ENCODE results near the gene SV2C.

GRCh38 chr5:76177978-76178377, 94.8 kb downstream of the SV2C start:
- TF ChIP-seq EZH2 (IDR thresholded peaks at IDR 0.05; ENCODE audit: low read length, missing control alignments) = no peak
- TF ChIP-seq, protein P1, sequence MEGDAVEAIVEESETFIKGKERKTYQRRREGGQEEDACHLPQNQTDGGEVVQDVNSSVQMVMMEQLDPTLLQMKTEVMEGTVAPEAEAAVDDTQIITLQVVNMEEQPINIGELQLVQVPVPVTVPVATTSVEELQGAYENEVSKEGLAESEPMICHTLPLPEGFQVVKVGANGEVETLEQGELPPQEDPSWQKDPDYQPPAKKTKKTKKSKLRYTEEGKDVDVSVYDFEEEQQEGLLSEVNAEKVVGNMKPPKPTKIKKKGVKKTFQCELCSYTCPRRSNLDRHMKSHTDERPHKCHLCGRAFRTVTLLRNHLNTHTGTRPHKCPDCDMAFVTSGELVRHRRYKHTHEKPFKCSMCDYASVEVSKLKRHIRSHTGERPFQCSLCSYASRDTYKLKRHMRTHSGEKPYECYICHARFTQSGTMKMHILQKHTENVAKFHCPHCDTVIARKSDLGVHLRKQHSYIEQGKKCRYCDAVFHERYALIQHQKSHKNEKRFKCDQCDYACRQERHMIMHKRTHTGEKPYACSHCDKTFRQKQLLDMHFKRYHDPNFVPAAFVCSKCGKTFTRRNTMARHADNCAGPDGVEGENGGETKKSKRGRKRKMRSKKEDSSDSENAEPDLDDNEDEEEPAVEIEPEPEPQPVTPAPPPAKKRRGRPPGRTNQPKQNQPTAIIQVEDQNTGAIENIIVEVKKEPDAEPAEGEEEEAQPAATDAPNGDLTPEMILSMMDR (conservative IDR thresholded peaks at IDR 0.05 in 1 of 2, IDR thresholded peaks at IDR 0.05 in 1 of 2; ENCODE audit: low read depth in 1 of 2, low read length in 2 of 2) = no peak

Data from fibroblast of lung (primary cell).